ENCODE data around the gene PHGDH.

PHGDH gene

DNA sequence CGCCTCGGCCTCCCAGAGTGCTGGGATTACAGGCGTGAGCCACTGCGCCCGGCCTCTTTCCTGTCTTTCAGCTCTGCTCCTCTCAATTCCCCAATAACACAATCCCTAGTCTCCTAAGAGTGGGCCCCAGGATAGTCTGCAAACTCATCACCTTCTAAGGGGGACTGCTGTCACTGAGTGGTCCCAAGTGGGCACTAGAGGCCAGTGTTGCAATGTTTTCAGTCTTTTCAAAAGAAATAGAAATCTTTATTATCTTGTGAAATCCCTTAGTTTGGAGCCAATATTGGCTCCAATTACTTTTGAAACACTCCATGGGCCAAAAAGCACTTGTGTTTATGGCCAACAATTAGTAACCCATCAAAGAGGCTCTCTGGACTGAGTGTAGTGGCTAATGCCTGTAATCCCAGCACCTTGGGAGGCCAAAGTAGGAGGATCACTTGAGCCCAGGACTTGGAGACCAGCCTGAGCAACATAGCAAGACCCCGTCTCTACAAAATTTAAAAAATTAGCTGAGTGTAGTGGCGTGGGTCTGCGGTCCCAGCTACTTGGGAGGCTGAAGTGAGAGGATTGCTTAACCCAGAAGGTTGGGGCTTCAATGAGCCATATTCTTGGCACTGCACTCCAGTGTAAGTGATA lies 35.0 kb upstream of the PHGDH start:
- no peak overlapping the region for H3K4me3 ChIP-seq (ENCODE audit: severe bottlenecking)
- H3K27me3 ChIP-seq (ENCODE audit: insufficient read depth, poor library complexity, severe bottlenecking) = no peaks in the 10 kb centered on the region
- peaks cover 31% of the 10 kb centered on the region for H3K4me1 ChIP-seq (ENCODE audit: insufficient read depth, poor library complexity, severe bottlenecking)
- no peaks in the 10 kb centered on the region for H3K36me3 ChIP-seq (ENCODE audit: low read depth)
- no peaks in the 10 kb centered on the region for H3K9me3 ChIP-seq (ENCODE audit: severe bottlenecking)
- H3K27ac ChIP-seq (ENCODE audit: poor library complexity, severe bottlenecking) = peak overlapping the region; percentile 97
- DNase-seq (ENCODE audit: low spot score) = no peak
- no peak for ATAC-seq (ENCODE audit: low read depth)
- TF ChIP-seq, protein P1, sequence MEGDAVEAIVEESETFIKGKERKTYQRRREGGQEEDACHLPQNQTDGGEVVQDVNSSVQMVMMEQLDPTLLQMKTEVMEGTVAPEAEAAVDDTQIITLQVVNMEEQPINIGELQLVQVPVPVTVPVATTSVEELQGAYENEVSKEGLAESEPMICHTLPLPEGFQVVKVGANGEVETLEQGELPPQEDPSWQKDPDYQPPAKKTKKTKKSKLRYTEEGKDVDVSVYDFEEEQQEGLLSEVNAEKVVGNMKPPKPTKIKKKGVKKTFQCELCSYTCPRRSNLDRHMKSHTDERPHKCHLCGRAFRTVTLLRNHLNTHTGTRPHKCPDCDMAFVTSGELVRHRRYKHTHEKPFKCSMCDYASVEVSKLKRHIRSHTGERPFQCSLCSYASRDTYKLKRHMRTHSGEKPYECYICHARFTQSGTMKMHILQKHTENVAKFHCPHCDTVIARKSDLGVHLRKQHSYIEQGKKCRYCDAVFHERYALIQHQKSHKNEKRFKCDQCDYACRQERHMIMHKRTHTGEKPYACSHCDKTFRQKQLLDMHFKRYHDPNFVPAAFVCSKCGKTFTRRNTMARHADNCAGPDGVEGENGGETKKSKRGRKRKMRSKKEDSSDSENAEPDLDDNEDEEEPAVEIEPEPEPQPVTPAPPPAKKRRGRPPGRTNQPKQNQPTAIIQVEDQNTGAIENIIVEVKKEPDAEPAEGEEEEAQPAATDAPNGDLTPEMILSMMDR (IDR thresholded peaks at IDR 0.05; ENCODE audit: poor library complexity, severe bottlenecking) = no peak

DNA sequence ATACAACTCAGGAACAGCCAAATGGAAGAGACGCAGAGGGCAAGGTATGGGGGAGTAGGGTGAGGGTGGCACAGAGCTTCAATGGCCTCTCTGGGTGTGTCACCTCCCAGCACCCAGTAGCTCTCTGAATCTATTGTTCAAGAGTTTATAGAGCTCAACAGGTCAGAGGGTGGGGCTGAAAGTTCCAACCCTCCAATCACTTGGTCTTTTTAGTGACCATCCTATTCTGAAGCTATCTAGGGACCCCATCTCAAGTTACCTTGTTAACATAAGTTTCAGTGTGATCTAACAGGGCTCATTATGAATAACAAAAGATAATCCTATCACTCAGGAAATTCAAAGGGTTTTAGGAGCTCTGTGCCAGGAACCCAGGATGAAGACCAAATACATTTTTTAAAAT lies 32.5 kb upstream of the PHGDH start:
- Histone ChIP-seq H3K36me3 (ENCODE audit: low read depth) (no peaks in the 10 kb centered on the region), H3K4me1 (ENCODE audit: insufficient read depth, poor library complexity, severe bottlenecking) (peaks cover 13% of the 10 kb centered on the region), H3K27me3 (ENCODE audit: insufficient read depth, poor library complexity, severe bottlenecking) (no peaks in the 10 kb centered on the region), H3K9me3 (ENCODE audit: severe bottlenecking) (no peaks in the 10 kb centered on the region), H3K27ac (ENCODE audit: poor library complexity, severe bottlenecking) (no peak overlapping the region), H3K4me3 (ENCODE audit: severe bottlenecking) (no peak overlapping the region)
- TF ChIP-seq, protein P1 (IDR thresholded peaks at IDR 0.05; ENCODE audit: poor library complexity, severe bottlenecking) = no peak
- DNase-seq (ENCODE audit: low spot score) = no peak
- no peak for ATAC-seq (ENCODE audit: low read depth)

DNA sequence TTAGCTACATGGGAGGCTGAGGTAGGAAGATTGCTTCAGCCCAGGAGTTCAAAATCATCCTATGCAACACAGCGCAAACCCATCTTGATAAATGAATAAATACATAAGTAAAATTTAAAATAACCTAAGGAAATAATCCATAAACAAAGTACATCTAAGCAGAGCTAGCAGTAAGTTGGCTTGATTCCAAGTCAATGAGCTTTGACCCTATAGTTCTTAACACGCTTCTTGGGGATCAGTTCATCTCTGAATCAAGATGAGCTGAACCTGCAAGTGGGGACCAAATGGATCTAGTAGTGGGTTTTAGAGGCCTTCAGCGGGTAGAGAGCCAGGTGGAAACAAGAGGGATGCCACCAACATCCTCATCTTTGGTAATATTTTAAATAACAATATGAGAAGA lies 31.5 kb upstream of the PHGDH start:
- Histone ChIP-seq H3K4me3 (ENCODE audit: severe bottlenecking) (no peak overlapping the region), H3K36me3 (ENCODE audit: low read depth) (no peaks in the 10 kb centered on the region)

DNA sequence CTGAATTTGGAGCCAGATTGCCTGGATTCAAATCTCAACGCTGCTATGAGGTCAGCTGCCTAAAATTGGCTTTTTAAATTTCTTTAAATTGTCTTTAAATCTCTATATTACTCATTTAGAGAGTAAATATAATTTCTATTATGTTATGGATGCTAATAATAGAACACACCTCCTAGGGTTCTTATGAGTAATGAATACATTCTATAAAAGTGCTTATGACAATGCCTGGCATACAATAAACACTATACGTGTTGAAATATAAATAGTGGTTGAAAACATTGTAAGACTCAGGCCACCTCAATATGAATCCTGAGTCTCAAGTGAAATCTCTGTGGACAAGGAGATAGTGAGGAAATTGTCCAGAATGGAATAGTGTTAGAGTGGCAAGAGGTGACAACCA lies 31.0 kb upstream of the PHGDH start:
- Histone ChIP-seq H3K27ac (ENCODE audit: poor library complexity, severe bottlenecking) (no peak overlapping the region), H3K9me3 (ENCODE audit: severe bottlenecking) (no peaks in the 10 kb centered on the region), H3K36me3 (ENCODE audit: low read depth) (no peaks in the 10 kb centered on the region), H3K4me1 (ENCODE audit: insufficient read depth, poor library complexity, severe bottlenecking) (peaks cover 3% of the 10 kb centered on the region), H3K27me3 (ENCODE audit: insufficient read depth, poor library complexity, severe bottlenecking) (no peaks in the 10 kb centered on the region), H3K4me3 (ENCODE audit: severe bottlenecking) (no peak overlapping the region)
- DNase-seq (ENCODE audit: low spot score) (no peak), ATAC-seq (ENCODE audit: low read depth) (no peak)
- TF ChIP-seq, protein P1 (IDR thresholded peaks at IDR 0.05; ENCODE audit: poor library complexity, severe bottlenecking) = no peak

More for the DNA sequence above, 31.5 kb upstream of the PHGDH start:
- H3K9me3 ChIP-seq (ENCODE audit: severe bottlenecking) = no peaks in the 10 kb centered on the region
- DNase-seq (ENCODE audit: low spot score) = no peak
- TF ChIP-seq, protein P1 (IDR thresholded peaks at IDR 0.05; ENCODE audit: poor library complexity, severe bottlenecking) = no peak
- no peak for ATAC-seq (ENCODE audit: low read depth)
- H3K4me1 ChIP-seq (ENCODE audit: insufficient read depth, poor library complexity, severe bottlenecking) = peaks cover 6% of the 10 kb centered on the region
- H3K27ac ChIP-seq (ENCODE audit: poor library complexity, severe bottlenecking) = no peak overlapping the region
- H3K27me3 ChIP-seq (ENCODE audit: insufficient read depth, poor library complexity, severe bottlenecking) = no peaks in the 10 kb centered on the region

DNA sequence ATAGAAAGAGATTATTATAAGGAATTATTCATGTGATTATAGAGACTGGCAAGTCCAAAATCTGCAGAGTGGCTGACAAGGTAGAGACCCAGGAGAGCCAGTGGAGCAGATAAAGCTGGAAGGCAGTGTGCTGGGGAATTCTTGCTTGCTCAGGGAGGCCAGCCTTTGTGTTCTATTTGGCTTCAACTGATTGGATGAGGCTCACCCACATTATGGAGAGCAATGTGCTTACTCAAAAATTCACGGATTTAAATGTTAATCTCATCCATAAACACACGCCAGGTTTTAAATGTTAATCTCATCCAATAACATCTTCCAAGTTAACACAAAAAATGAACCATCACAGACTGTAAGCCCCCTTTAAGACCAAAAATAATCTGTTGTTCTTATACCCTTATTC lies 30.2 kb upstream of the PHGDH start:
- no peak for ATAC-seq (ENCODE audit: low read depth)
- TF ChIP-seq, protein P1 (IDR thresholded peaks at IDR 0.05; ENCODE audit: poor library complexity, severe bottlenecking) = no peak
- Histone ChIP-seq H3K4me1 (ENCODE audit: insufficient read depth, poor library complexity, severe bottlenecking) (peaks cover 7% of the 10 kb centered on the region), H3K9me3 (ENCODE audit: severe bottlenecking) (no peaks in the 10 kb centered on the region), H3K27ac (ENCODE audit: poor library complexity, severe bottlenecking) (no peak overlapping the region), H3K27me3 (ENCODE audit: insufficient read depth, poor library complexity, severe bottlenecking) (no peaks in the 10 kb centered on the region), H3K36me3 (ENCODE audit: low read depth) (no peaks in the 10 kb centered on the region), H3K4me3 (ENCODE audit: severe bottlenecking) (no peak overlapping the region)
- no peak for DNase-seq (ENCODE audit: low spot score)

Measured in RWPE2 (cell line).